T-helper 2 cell treated with Interferon-gamma antibody and Interleukin-4, amounts not matched to agents 100 ng/mL and 5 ng/mL, for 36 hours (primary cell): Measurements from ENCODE around the gene ASXL3. TPM values are rescaled to one million over a fixed set of nuclear protein-coding genes. Genes with fewer than 3 reads are reported as not detected.

Experiments used
- total RNA-seq: library from RNA; stranded (reverse); gene quantifications from 2 replicates; pipeline ENCODE4 v1.2.3, GENCODE V29; 2022

Gene ASXL3
- total RNA-seq, 1 donor from 2014 or later, result not detected

Other genes starting within 250 kb of the ASXL3 start
- not detected in 2 replicates for gene CCDC178, start 137.5 kb upstream of the ASXL3 start, total RNA-seq